Lower leg skin (tissue), 3 donors: ENCODE measurements around the gene SPON1.

Experiments used
- POLR2A ChIP-seq, 2 donors: fragments of 450-650 bp; IDR thresholded peaks; one replicate each; pipeline ENCODE4 v1.6.1; 2016 to 2017; ENCODE audit warnings: antibody characterized with exemption in 2 of 2, mild to moderate bottlenecking in 1 of 2, moderate library complexity in 1 of 2
- TF ChIP-seq, protein P1 (sequence below), 3 donors: fragments of 450-650 bp; IDR thresholded peaks; one replicate each; pipeline ENCODE4 v1.5.1; 2016; ENCODE audit warnings: antibody characterized with exemption in 3 of 3, mild to moderate bottlenecking in 3 of 3, moderate library complexity in 2 of 3

DNA sequence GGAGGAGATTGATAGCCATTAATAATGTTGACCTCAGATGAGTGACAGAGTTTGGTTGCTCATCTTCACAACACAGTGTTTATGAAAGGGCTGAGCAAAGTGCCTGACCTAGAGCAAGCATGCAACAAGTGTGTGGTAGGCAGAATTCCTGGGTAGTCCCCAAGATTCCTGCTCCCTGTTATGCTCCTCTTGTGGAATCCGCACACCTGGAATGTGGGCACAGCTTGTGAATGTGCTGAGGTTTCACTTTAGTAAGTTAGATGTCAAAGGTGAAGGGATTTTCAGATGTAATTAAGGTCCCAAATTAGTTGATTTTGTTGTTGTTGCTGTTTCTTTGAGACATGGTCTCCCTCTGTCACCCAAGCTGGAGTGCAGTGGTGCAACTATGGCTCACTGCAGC lies 20.7 kb upstream of the SPON1 start:
- TF ChIP-seq, protein P1, sequence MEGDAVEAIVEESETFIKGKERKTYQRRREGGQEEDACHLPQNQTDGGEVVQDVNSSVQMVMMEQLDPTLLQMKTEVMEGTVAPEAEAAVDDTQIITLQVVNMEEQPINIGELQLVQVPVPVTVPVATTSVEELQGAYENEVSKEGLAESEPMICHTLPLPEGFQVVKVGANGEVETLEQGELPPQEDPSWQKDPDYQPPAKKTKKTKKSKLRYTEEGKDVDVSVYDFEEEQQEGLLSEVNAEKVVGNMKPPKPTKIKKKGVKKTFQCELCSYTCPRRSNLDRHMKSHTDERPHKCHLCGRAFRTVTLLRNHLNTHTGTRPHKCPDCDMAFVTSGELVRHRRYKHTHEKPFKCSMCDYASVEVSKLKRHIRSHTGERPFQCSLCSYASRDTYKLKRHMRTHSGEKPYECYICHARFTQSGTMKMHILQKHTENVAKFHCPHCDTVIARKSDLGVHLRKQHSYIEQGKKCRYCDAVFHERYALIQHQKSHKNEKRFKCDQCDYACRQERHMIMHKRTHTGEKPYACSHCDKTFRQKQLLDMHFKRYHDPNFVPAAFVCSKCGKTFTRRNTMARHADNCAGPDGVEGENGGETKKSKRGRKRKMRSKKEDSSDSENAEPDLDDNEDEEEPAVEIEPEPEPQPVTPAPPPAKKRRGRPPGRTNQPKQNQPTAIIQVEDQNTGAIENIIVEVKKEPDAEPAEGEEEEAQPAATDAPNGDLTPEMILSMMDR (IDR thresholded peaks at IDR 0.05), result no peak
- no peak for TF ChIP-seq POLR2A (IDR thresholded peaks at IDR 0.05)
